ENCODE results near the gene MAPK11.

DNA sequence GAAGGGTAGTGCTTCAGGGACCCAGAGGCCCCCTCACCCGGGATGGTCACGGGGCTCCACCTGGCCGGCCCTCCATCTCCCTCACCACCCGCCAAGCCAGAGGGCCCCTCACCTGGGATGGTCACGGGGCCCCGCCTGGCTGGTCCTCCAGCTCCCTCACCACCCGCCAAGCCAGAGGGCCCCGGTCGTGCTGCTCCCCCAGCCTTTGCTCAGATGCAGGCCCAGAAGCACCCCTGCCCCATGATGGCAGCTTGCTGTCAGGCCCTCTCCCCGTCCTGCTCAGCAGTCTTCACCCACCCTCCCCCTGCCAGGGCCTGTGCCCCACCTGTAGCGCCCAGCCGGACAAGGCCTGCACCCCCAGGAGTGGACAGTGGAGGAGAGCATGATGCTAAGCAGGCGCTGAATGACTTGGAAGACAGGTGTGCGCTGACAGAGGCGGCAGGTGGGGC lies 49.3 kb upstream of the MAPK11 start:
- TF ChIP-seq, protein P1, sequence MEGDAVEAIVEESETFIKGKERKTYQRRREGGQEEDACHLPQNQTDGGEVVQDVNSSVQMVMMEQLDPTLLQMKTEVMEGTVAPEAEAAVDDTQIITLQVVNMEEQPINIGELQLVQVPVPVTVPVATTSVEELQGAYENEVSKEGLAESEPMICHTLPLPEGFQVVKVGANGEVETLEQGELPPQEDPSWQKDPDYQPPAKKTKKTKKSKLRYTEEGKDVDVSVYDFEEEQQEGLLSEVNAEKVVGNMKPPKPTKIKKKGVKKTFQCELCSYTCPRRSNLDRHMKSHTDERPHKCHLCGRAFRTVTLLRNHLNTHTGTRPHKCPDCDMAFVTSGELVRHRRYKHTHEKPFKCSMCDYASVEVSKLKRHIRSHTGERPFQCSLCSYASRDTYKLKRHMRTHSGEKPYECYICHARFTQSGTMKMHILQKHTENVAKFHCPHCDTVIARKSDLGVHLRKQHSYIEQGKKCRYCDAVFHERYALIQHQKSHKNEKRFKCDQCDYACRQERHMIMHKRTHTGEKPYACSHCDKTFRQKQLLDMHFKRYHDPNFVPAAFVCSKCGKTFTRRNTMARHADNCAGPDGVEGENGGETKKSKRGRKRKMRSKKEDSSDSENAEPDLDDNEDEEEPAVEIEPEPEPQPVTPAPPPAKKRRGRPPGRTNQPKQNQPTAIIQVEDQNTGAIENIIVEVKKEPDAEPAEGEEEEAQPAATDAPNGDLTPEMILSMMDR (IDR thresholded peaks at IDR 0.05) = no peak
- TF ChIP-seq POLR2A (IDR thresholded peaks at IDR 0.05) (no peak), EP300 (IDR thresholded peaks at IDR 0.05) (no peak)
